GM21390 (cell line): Measurements from ENCODE around the gene DGKQ.

Source experiments
- ATAC-seq: cut with Tn5 transposase; IDR thresholded peaks from one replicate; pipeline ENCODE4 v1.9.1; 2021; ENCODE audit not compliant: unreplicated experiment

The DGKQ gene

DNA sequence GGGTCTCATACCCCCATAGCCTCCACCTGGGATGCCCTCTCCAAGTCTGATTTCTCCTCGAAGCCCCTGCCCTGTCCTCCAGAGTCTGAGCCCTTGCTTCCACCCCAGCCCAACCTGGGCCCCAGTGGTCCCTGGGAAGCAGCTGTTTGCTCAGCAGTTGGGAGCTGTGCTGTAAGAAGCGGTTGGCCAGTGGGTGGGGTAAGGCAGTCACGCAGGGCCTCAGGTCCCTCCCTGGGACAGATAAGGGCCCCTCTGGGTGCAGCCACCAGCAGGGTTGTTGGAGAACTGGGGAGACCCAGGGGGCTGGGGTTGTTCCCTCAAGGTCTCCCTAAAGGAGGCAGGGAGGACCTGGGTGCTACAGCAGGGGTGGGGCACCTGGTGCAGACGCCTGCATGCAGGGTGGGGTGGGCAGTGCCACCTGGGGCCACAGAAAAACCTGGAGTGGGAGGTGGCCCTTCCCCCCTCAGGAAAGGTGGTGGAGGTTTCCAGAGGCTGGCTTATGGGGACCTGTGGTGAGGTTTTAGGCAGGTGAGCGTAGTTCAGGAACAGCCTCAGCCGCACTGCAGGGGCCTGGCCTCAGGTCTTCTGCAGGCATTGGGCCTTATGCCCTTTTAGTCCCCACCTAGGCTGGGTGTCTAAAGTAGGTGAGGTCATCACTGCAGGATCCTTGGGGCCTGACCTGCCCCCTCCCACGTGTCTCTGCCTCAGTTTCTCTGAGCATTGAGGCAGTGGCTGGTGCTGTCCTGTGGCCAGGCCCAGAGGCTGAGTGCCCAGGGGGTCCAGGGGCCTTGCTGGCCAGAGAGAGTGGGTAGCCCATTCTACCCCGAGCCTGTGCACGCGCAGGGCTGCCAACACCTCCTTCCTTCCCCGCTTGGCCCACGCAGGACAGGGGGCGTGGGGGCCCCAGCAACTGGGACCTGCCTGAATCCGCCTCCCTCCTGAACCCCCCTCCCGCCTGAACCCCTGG lies 22.9 kb upstream of the DGKQ start:
- ATAC-seq: no peak

- ATAC-seq: no peak
Observed at GRCh38 chr4:995311-996026, 22.1 kb upstream of the DGKQ start.

DNA sequence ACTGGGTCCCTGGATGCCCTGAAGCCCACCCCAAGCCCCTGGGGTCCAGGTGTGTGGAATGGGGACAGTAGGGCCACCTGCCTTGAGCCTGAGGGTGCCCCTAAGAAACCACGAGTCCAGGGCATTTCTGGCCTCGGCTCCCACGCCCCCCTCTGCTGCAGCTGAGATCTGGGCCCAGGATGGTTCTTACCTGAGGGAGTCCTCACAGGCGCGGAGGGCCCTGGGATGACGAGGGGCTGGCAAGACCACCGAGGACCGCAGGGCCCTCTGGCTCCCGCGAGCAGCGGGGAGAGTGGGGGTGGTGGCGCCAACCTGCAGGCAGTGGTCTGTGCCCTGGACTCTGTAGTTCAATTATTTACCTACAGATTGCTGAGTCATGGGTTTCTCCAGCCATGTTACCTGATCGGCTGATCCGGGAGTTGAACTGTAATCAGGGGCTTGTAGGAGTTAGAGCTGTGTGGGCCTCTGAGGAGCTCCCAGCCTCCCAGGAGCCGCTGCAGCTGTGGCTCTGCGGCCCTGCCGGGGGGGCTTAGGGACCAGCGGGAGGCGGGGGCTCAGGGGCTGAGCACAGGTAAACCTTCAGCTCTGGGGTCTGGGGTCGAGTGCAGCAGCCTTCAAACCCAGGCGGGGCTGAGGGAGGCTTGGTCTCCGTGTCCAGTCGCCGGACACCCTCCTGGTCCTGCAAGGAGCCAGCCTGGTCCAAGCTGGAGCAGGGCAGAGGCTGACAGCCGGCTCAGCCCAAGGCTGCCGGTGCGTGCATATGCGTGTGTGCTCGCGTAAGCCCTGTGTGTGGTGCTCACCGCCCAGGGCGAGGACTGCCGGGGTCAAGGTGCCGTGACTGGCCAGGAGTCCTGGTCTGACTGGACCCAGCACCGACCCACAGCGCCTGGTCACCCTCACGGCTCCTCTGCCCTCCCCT lies 20.0 kb upstream of the DGKQ start, which contains the start of gene SLC26A1:
TSS of gene SLC26A1 (minus strand) at position 294 of the 919 bp plus-strand sequence. CDS start 1,701 bp downstream, outside the sequence.
- ATAC-seq: no peak

GRCh38 chr4:992297-993110 lies 19.1 kb upstream of the DGKQ start:
- ATAC-seq: no peak

DNA sequence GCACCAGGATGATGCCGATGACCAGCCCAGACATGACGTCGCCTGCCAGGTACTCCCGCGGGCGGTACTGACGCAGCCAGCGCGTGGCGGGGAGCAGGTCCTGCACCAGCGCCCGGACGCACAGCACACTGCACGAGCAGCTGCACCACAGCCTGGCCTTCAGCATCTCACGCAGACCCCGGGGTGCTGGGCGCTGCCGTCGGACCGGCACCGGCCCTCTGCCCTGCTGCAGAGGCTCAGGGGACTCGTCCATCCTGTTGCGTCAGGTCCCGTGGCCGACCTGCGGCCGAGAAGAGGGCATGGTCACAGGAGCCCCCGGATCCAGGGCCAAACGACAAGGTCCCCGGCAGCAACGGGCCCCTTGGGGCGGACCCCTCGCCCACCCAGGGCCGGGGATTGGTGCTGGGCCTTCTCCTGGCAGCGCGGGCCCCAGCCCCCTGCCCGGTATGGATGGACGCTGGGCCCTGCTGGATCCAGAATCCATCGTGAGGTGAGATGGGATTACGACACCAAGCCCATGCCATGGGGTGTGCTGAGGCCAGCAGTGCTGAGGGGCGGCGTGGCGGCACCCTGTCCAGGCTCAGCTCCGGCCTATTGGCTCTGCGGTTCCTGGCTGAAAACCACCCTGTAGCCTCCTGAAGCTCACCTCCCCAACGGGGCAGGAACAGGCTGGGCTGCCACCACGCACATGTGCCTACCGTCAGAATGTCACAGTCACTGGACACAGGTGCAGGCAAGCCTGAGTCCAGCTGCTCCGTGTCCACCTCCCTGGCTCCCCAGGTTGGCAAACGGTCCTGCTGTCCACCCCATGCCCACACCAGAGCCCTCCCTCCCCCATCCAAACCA lies 18.3 kb upstream of the DGKQ start:
- no peak for ATAC-seq

- no peak for ATAC-seq
Observed at GRCh38 chr4:990746-991367, 17.5 kb upstream of the DGKQ start.

- no peak for ATAC-seq
Observed at GRCh38 chr4:989722-990471, 16.5 kb upstream of the DGKQ start.

- no peak for ATAC-seq
Observed at GRCh38 chr4:988726-989721, 15.7 kb upstream of the DGKQ start.

DNA sequence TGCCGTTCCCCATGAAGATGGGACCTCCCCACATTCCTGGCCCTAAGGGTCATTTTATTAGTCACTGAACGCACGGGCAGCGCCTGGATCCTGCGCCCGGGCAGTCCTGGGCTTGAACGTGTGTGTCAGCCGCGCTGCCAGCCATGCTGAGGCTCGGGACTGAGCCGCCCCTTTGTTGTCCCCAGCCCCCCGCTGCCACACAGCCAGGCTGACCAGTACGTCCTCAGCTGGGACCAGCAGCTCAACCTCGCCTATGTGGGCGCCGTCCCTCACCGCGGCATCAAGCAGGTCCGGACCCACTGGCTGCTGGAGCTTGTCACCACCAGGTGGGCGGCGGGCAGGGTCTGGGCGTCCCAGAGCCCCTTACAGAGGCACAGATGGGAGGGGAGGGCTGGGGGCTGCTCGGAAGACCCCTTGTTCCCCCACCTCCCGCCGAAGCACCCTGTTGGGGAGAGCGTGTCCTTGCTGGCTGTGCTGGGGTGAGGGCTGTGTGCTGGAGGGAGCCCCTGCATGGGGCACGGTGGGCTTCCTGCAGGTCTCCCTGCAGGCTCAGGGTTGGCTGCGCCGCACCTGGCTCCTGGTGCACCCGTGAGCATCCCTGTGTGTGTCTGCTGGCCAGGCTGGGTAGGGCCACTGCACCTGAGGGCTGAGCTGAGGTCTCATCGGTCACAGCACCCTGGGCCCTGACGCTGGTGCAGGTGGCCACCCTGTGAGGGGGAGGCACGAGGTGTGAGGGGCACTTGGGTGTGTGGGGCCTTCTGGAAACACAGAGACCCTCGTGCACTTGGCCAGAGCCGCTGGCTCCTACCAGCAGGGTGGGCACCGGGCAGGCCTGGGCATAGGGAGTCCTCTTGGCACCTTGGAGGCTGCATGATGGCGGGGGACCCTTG lies 14.5 kb upstream of the DGKQ start:
- no peak for ATAC-seq

GRCh38 chr4:986879-987623 lies 13.7 kb upstream of the DGKQ start, which contains the start of gene IDUA:
Gene IDUA, plus strand, starts transcription at chr4:987044. Its CDS starts 41 bp downstream, at chr4:987085.
- peak; percentile 80 for ATAC-seq

DNA sequence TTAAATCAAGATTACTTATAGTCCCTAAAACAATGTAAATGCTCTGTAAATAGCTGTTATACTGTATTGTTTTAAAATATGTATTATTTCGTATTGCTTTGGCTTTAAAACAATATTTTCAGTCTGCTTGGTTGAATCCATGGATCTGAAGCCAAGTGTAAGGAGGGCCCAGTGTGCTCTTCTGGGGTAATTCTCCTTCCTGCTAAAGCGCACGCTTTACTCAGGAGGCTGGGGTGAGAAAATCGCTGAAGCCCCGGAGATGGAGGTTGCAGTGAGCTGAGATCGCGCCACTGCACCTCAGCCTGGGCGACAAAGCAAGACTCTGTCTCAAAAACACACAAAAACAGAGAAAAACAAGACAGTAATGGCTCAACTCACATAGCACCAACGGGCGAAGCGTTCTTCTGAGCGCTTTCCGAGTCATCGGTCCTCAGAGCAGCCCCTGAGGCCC lies 13.1 kb upstream of the DGKQ start:
- ATAC-seq: peak; percentile 32

DNA sequence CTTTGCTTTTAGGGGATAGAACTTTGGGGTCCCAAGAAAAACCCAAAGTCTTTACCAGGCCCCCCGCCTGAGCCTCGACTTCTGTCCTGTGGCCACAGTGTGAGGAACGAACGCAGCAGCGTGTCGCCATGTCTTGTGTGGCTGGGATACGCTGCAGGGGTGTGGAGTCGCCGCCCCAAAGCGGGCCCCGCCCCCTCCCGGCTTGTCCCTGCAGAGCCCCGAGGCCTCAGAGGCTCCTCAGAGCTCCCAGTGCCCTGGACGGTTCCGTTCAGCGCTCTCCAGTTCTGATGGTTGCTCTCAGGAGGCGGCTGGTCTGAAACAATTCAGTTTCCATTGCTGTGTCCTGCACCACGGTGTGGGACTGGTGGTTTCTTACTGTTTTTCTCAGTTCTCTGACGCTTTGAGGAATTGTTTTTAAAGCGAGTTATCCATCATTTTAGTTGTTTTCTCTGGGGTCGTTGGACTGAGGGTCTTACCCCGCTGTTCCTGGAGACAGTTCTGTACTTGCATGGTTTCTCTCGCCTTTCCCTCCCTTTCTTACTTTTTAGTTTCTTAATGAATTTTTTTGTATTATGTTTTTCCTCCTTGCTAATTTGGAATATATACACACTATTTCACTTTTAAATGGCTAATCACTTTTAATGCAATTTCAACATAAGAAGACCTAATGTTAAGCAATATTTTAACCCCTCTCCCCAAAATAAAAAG lies 11.9 kb upstream of the DGKQ start:
- ATAC-seq: no peak

- ATAC-seq: no peak
Observed at GRCh38 chr4:984336-985054, 11.1 kb upstream of the DGKQ start.

GRCh38 chr4:982814-983213 lies 9.4 kb upstream of the DGKQ start:
- no peak for ATAC-seq
